ENCODE measurements around the gene WSCD1. TPM values are rescaled to one million over a fixed set of nuclear protein-coding genes. Genes with fewer than 3 reads are reported as not detected.

WSCD1 gene
- total RNA-seq, 2 experiments from 2014 or later, result not detected

DNA sequence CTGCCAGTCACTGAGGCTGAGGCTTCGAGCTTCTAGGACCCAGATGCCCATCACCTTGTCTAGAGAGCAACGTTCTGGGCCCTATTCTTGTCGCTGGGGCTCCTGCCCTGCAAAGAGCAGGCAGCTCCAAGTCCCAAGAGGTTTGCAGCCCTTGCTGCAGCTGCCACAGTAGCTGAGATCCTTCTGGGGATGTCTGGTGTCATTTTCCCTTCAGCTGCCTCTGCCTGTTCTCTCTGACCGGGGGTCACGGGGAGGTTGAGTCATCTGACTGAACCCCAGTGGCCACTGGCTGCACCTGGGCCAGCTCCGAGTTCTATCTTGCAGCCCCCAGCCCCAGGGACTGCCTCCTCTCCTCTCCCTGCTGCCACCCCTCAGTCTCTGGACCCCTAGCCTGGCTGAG, 4.9 kb downstream of the WSCD1 start:
- no peak for DNase-seq (ENCODE audit: low spot score)
- intact Hi-C loops (cut with micrococcal nuclease; ENCODE audit: unreplicated experiment), result no loop called here
- H3K4me2 ChIP-seq (ENCODE audit: low read length), result no peak overlapping the region
- H3K4me3 ChIP-seq (ENCODE audit: low read depth, low read length, poor library complexity, severe bottlenecking), result no peak overlapping the region
- no peaks in the 10 kb centered on the region for H3K9me2 ChIP-seq (ENCODE audit: insufficient read depth, low read length)
- BruUV-seq (replicated peaks), result no TSS peak
- no peaks in the 10 kb centered on the region for H3K79me2 ChIP-seq (ENCODE audit: insufficient read depth, low read depth, low read length)
- no peak for TF ChIP-seq EZH2phosphoT487 (IDR thresholded peaks at IDR 0.05; ENCODE audit: borderline replicate concordance, low read depth, low read length)
- TF ChIP-seq, protein P1, sequence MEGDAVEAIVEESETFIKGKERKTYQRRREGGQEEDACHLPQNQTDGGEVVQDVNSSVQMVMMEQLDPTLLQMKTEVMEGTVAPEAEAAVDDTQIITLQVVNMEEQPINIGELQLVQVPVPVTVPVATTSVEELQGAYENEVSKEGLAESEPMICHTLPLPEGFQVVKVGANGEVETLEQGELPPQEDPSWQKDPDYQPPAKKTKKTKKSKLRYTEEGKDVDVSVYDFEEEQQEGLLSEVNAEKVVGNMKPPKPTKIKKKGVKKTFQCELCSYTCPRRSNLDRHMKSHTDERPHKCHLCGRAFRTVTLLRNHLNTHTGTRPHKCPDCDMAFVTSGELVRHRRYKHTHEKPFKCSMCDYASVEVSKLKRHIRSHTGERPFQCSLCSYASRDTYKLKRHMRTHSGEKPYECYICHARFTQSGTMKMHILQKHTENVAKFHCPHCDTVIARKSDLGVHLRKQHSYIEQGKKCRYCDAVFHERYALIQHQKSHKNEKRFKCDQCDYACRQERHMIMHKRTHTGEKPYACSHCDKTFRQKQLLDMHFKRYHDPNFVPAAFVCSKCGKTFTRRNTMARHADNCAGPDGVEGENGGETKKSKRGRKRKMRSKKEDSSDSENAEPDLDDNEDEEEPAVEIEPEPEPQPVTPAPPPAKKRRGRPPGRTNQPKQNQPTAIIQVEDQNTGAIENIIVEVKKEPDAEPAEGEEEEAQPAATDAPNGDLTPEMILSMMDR (conservative IDR thresholded peaks at IDR 0.05; ENCODE audit: low read length), result no peak
- H2AFZ ChIP-seq (ENCODE audit: low read length), result no peak overlapping the region
- CTCF ChIA-PET (ENCODE audit: unreplicated experiment), result no interaction called here
- H3K27ac ChIP-seq (ENCODE audit: low read depth, low read length, poor library complexity, severe bottlenecking), result no peak overlapping the region
- H4K20me1 ChIP-seq (ENCODE audit: insufficient read depth, low read length), result no peaks in the 10 kb centered on the region
- no peaks in the 10 kb centered on the region for H3K9me3 ChIP-seq (ENCODE audit: low read length)
- POLR2A ChIA-PET, result no interaction called here
- no peaks in the 10 kb centered on the region for H3K36me3 ChIP-seq (ENCODE audit: insufficient read depth, low read length)
- no peaks in the 10 kb centered on the region for H3K4me1 ChIP-seq (ENCODE audit: insufficient read depth, low read length, poor library complexity, severe bottlenecking)

DNA sequence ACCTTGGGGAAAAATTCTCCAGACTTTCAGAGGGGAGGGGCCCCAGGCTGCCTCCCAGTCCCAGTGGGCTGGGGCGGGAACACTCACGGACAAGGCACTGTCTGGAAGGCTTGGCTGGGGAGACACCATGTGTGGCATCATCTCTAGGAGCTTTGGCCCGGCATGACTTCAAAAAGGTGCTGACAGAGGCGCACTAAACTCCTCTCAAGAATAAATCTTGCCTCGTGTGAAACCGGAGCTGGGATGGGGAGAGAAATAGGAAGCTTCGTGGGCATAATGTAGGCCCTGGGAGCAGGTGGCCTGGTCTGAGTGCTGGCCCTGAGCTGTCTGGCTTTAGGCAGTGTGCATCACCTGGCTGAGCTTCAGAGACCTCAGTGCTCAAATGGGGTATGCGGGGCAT, 5.7 kb downstream of the WSCD1 start:
- ChIA-PET CTCF (ENCODE audit: unreplicated experiment) (no interaction called here), POLR2A (no interaction called here)

DNA sequence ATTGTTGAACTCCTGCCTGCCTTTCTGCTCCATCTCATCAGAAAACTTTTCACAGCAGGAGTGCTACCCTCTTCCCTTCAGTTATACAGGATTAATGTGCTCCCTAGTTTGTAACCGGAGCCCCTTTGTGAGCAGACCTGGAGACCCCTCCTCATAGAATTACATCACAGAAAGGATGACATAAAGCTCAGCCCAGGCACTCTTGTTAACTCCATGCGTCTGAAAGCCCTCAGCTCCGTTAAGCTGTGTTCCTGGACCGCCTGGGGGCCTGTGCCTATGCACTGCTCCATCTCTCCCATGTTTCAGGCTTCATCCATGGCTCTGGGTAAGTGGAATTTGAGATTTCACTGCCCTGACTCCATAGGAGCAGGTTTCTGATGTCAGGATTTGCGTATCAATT, 7.6 kb downstream of the WSCD1 start:
- CTCF ChIA-PET (ENCODE audit: unreplicated experiment), result no interaction called here
- no TSS peak for BruUV-seq (replicated peaks)
- Histone ChIP-seq H3K4me1 (ENCODE audit: insufficient read depth, low read length, poor library complexity, severe bottlenecking) (no peaks in the 10 kb centered on the region), H2AFZ (ENCODE audit: low read length) (no peak overlapping the region), H3K9me3 (ENCODE audit: low read length) (no peaks in the 10 kb centered on the region), H3K9me2 (ENCODE audit: insufficient read depth, low read length) (no peaks in the 10 kb centered on the region), H3K36me3 (ENCODE audit: insufficient read depth, low read length) (no peaks in the 10 kb centered on the region), H3K4me2 (ENCODE audit: low read length) (no peak overlapping the region), H3K79me2 (ENCODE audit: insufficient read depth, low read depth, low read length) (no peaks in the 10 kb centered on the region), H3K27ac (ENCODE audit: low read depth, low read length, poor library complexity, severe bottlenecking) (no peak overlapping the region), H3K4me3 (ENCODE audit: low read depth, low read length, poor library complexity, severe bottlenecking) (no peak overlapping the region), H4K20me1 (ENCODE audit: insufficient read depth, low read length) (no peaks in the 10 kb centered on the region)
- no peak for DNase-seq (ENCODE audit: low spot score)
- TF ChIP-seq, protein P1 (conservative IDR thresholded peaks at IDR 0.05; ENCODE audit: low read length), result no peak
- TF ChIP-seq EZH2phosphoT487 (IDR thresholded peaks at IDR 0.05; ENCODE audit: borderline replicate concordance, low read depth, low read length), result no peak
- intact Hi-C loops (cut with micrococcal nuclease; ENCODE audit: unreplicated experiment), result no loop called here
- POLR2A ChIA-PET, result no interaction called here

More for the DNA sequence above, 5.7 kb downstream of the WSCD1 start:
- Histone ChIP-seq H3K79me2 (ENCODE audit: insufficient read depth, low read depth, low read length) (no peaks in the 10 kb centered on the region), H3K4me1 (ENCODE audit: insufficient read depth, low read length, poor library complexity, severe bottlenecking) (no peaks in the 10 kb centered on the region), H3K4me3 (ENCODE audit: low read depth, low read length, poor library complexity, severe bottlenecking) (no peak overlapping the region), H4K20me1 (ENCODE audit: insufficient read depth, low read length) (no peaks in the 10 kb centered on the region), H3K36me3 (ENCODE audit: insufficient read depth, low read length) (no peaks in the 10 kb centered on the region), H3K27ac (ENCODE audit: low read depth, low read length, poor library complexity, severe bottlenecking) (no peak overlapping the region), H3K9me2 (ENCODE audit: insufficient read depth, low read length) (no peaks in the 10 kb centered on the region), H3K9me3 (ENCODE audit: low read length) (no peaks in the 10 kb centered on the region), H3K4me2 (ENCODE audit: low read length) (no peak overlapping the region), H2AFZ (ENCODE audit: low read length) (no peak overlapping the region)
- no TSS peak for BruUV-seq (replicated peaks)
- DNase-seq (ENCODE audit: low spot score), result no peak
- TF ChIP-seq EZH2phosphoT487 (IDR thresholded peaks at IDR 0.05; ENCODE audit: borderline replicate concordance, low read depth, low read length), result no peak
- TF ChIP-seq, protein P1 (conservative IDR thresholded peaks at IDR 0.05; ENCODE audit: low read length), result no peak
- intact Hi-C loops (cut with micrococcal nuclease; ENCODE audit: unreplicated experiment), result no loop called here

Data from OCI-LY7 (cell line).